ENCODE data around the gene ZNF232.
"Not testable (repeated sequence)": the region's sequence is repeated elsewhere in the genome, so short reads cannot be mapped to it uniquely, and the experiment has no call there.

The ZNF232 gene

GRCh38 chr17:5077781-5078105 is 33.9 kb downstream of the ZNF232 start:
- H3K4me3 ChIP-seq (ENCODE audit: low read length): peak overlapping the region; percentile 84
- TF ChIP-seq CTCF (conservative IDR thresholded peaks at IDR 0.05; ENCODE audit: low read length): no peak
- no peak for DNase-seq (ENCODE audit: low read depth)

GRCh38 chr17:5077275-5077674 is 34.4 kb downstream of the ZNF232 start:
- not testable (repeated sequence) for DNase-seq (ENCODE audit: low read depth); H3K4me3 ChIP-seq (ENCODE audit: low read length)

GRCh38 chr17:5075472-5075871 is 36.2 kb downstream of the ZNF232 start:
- not testable (repeated sequence) for H3K4me3 ChIP-seq (ENCODE audit: low read length); DNase-seq (ENCODE audit: low read depth)

- TF ChIP-seq CTCF (conservative IDR thresholded peaks at IDR 0.05; ENCODE audit: low read length): no peak
- DNase-seq (ENCODE audit: low read depth): no peak
Observed at GRCh38 chr17:5069724-5070123, 42.0 kb downstream of the ZNF232 start.

GRCh38 chr17:5068236-5068635 is 43.4 kb downstream of the ZNF232 start:
- H3K4me3 ChIP-seq (ENCODE audit: low read length): no peak overlapping the region
- DNase-seq (ENCODE audit: low read depth): peak; percentile 14
- no peak for TF ChIP-seq CTCF (conservative IDR thresholded peaks at IDR 0.05; ENCODE audit: low read length)

More at GRCh38 chr17:5069724-5070123, 42.0 kb downstream of the ZNF232 start:
- no peak overlapping the region for H3K4me3 ChIP-seq (ENCODE audit: low read length)

GRCh38 chr17:5065227-5065744 is 46.4 kb downstream of the ZNF232 start:
- H3K4me3 ChIP-seq (ENCODE audit: low read length): no peak overlapping the region
- TF ChIP-seq CTCF (conservative IDR thresholded peaks at IDR 0.05; ENCODE audit: low read length): no peak
- DNase-seq (ENCODE audit: low read depth): peak; percentile 15

Measured in AG10803 (cell line).